ENCODE data around the gene MAP2K3.

The MAP2K3 gene

GRCh38 chr17:21357281-21357680 lies 72.8 kb downstream of the MAP2K3 start:
- no peak overlapping the region for H3K4me3 ChIP-seq (ENCODE audit: low read depth, low read length)
- no peak for DNase-seq (ENCODE audit: low read depth)

- H3K4me3 ChIP-seq (ENCODE audit: low read depth, low read length): no peak overlapping the region
- no peak for DNase-seq (ENCODE audit: low read depth)
These were observed 73.5 kb downstream of the MAP2K3 start for GRCh38 chr17:21357696-21358656.

GRCh38 chr17:21358682-21359482 lies 74.4 kb downstream of the MAP2K3 start:
- no peak for DNase-seq (ENCODE audit: low read depth)
- no peak overlapping the region for H3K4me3 ChIP-seq (ENCODE audit: low read depth, low read length)

GRCh38 chr17:21359483-21359840 lies 75.0 kb downstream of the MAP2K3 start:
- no peak overlapping the region for H3K4me3 ChIP-seq (ENCODE audit: low read depth, low read length)
- no peak for DNase-seq (ENCODE audit: low read depth)

GRCh38 chr17:21360048-21360447 lies 75.5 kb downstream of the MAP2K3 start:
- DNase-seq (ENCODE audit: low read depth): no peak
- H3K4me3 ChIP-seq (ENCODE audit: low read depth, low read length): no peak overlapping the region

- DNase-seq (ENCODE audit: low read depth): no peak
These were observed 76.7 kb downstream of the MAP2K3 start for GRCh38 chr17:21361020-21361809.

GRCh38 chr17:21362331-21362931 lies 77.9 kb downstream of the MAP2K3 start:
- no peak for DNase-seq (ENCODE audit: low read depth)
- H3K4me3 ChIP-seq (ENCODE audit: low read depth, low read length): no peak overlapping the region

More at GRCh38 chr17:21361020-21361809, 76.7 kb downstream of the MAP2K3 start:
- no peak overlapping the region for H3K4me3 ChIP-seq (ENCODE audit: low read depth, low read length)

- H3K4me3 ChIP-seq (ENCODE audit: low read depth, low read length): no peak overlapping the region
- DNase-seq (ENCODE audit: low read depth): no peak
These were observed 79.5 kb downstream of the MAP2K3 start for GRCh38 chr17:21363776-21364642.

Measured in skeletal muscle cell (primary cell).